ENCODE results near the gene NOX5. TPM values are rescaled to one million over a fixed set of nuclear protein-coding genes. Genes with fewer than 3 reads are reported as not detected.

NOX5 gene
- total RNA-seq, 1 experiment from 2014 or later, result 339 TPM

DNA sequence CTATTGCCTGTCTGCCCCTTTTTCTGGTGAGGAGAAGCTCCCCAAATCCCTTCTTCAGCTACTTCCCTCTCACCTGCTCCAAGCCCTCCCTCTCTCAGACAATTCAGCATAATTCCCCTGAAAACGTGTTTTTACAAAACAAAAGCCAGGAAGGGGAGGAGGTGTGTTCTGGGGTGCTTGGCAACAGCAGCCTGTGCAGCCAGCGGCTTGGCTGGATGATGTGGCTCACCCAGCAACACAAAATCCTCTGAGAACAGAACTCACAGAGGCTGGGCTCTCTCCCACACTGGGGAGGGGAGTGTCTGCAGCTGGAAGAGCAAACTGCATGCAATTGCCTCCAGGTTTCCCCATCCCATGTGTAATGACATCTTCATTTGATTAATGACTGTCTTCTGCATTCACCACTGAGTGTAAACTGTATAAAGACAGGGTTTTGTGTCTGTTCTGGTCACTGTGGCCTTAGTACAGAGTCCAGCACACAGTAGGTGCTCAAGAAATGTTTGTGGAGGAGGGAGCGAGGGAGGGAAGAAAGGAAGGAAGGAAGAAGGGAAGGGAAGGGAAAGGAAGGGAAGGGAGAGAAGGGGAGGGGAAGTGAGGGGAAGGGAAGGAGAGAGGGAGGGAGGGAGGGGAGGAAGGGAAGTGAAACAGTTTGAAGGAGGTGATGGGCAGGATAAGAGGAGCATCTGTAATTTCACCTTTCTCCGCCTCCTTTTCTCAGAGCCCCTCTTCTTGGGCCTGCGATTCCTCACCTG, 75.9 kb downstream of the NOX5 start:
- Histone ChIP-seq H3K27ac (ENCODE audit: low read length) (no peak overlapping the region), H3K79me2 (ENCODE audit: low read length) (no peaks in the 10 kb centered on the region), H3K4me2 (ENCODE audit: low read length) (no peak overlapping the region), H3K36me3 (ENCODE audit: low read depth, low read length) (no peaks in the 10 kb centered on the region), H3F3A (ENCODE audit: low read length, unreplicated experiment) (no peaks in the 10 kb centered on the region), H3K9ac (ENCODE audit: low read length) (no peak overlapping the region), H3K9me2 (replicated peaks; ENCODE audit: low read length) (no peaks in the 10 kb centered on the region), H2AFZ (ENCODE audit: low read length) (no peak overlapping the region), H3K4me1 (ENCODE audit: insufficient read depth, low read length) (peaks cover 38% of the 10 kb centered on the region), H4K20me1 (ENCODE audit: low read length) (no peaks in the 10 kb centered on the region), H3K4me3 (ENCODE audit: low read length) (no peak overlapping the region), H3K9me3 (ENCODE audit: low read length) (no peaks in the 10 kb centered on the region), H3K27me3 (ENCODE audit: low read length) (no peaks in the 10 kb centered on the region)
- no peak for TF ChIP-seq EZH2phosphoT487 (IDR thresholded peaks at IDR 0.05; ENCODE audit: borderline replicate concordance, low read length)
- DNase-seq (no peak), ATAC-seq (no peak)
- intact Hi-C loops (cut with micrococcal nuclease), result no loop called here
- BruUV-seq (replicated peaks), result no TSS peak
- ChIA-PET CTCF (no interaction called here), POLR2A (ENCODE audit: unreplicated experiment) (no interaction called here)

DNA sequence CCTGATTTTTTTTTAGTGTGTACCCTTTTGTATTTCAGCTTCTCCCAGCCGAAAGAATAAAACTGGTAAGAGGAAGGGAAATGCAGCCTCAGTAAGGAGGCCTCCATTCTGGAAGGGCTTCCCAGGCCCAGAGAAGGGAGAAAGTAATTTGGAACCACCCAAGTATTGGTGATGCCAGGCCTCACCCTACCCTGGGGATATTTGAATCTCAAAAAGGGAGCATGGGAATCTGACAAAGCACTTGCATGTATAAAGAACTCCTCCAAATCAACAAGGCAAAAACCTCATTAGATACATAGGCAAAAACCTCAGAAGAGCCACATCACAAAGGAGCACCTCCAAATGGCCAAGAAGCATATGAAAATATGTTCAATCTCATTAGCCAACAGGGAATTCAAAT, 77.2 kb downstream of the NOX5 start:
- no peak overlapping the region for H3K4me3 ChIP-seq (ENCODE audit: low read length)
- H3K9me2 ChIP-seq (replicated peaks; ENCODE audit: low read length), result no peaks in the 10 kb centered on the region
- intact Hi-C loops (cut with micrococcal nuclease), result no loop called here
- H3K9ac ChIP-seq (ENCODE audit: low read length), result no peak overlapping the region
- H3K27me3 ChIP-seq (ENCODE audit: low read length), result no peaks in the 10 kb centered on the region
- ChIA-PET CTCF (no interaction called here), POLR2A (ENCODE audit: unreplicated experiment) (no interaction called here)
- no peaks in the 10 kb centered on the region for H3K36me3 ChIP-seq (ENCODE audit: low read depth, low read length)
- H4K20me1 ChIP-seq (ENCODE audit: low read length), result no peaks in the 10 kb centered on the region
- H3F3A ChIP-seq (ENCODE audit: low read length, unreplicated experiment), result no peaks in the 10 kb centered on the region
- TF ChIP-seq CTCF (conservative IDR thresholded peaks at IDR 0.05; ENCODE audit: low read depth, low read length), result no peak
- TF ChIP-seq EZH2 (IDR thresholded peaks at IDR 0.05; ENCODE audit: low read length, unreplicated experiment), result no peak
- no peak for TF ChIP-seq EZH2phosphoT487 (IDR thresholded peaks at IDR 0.05; ENCODE audit: borderline replicate concordance, low read length)
- ATAC-seq (no peak), DNase-seq (peak; percentile 19)
- peak overlapping the region; percentile 73 for H3K27ac ChIP-seq (ENCODE audit: low read length)
- H3K4me1 ChIP-seq (ENCODE audit: insufficient read depth, low read length), result peaks cover 38% of the 10 kb centered on the region
- no TSS peak for BruUV-seq (replicated peaks)
- H3K79me2 ChIP-seq (ENCODE audit: low read length), result no peaks in the 10 kb centered on the region
- no peaks in the 10 kb centered on the region for H3K9me3 ChIP-seq (ENCODE audit: low read length)
- H2AFZ ChIP-seq (ENCODE audit: low read length), result no peak overlapping the region
- H3K4me2 ChIP-seq (ENCODE audit: low read length), result peak overlapping the region; percentile 59

DNA sequence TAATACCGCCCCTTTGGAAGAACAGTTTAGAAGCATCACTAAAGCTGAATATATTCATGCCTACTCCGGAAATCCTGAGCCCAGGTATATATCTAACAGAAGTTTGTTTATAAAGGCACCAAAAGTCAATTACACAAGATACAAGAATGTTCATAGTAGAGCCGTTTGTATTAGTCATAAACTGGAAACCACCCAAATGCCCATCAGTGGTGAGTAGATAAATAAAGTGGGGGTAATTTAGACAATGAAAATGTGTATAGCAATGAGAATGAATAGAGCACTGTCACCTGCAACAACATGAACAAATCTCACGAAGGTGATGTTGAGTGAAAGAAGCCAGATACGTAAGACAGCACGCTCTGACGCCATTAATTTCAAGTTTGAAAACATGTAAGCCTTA, 77.7 kb downstream of the NOX5 start:
- H2AFZ ChIP-seq (ENCODE audit: low read length), result no peak overlapping the region
- no peaks in the 10 kb centered on the region for H3K27me3 ChIP-seq (ENCODE audit: low read length)
- H3K4me3 ChIP-seq (ENCODE audit: low read length), result no peak overlapping the region
- DNase-seq (peak; percentile 98), ATAC-seq (peak; percentile 87)
- POLR2A ChIA-PET (ENCODE audit: unreplicated experiment), result no interaction called here
- TF ChIP-seq EZH2phosphoT487 (IDR thresholded peaks at IDR 0.05; ENCODE audit: borderline replicate concordance, low read length), result no peak
- no peak for TF ChIP-seq EZH2 (IDR thresholded peaks at IDR 0.05; ENCODE audit: low read length, unreplicated experiment)
- TF ChIP-seq CTCF (conservative IDR thresholded peaks at IDR 0.05; ENCODE audit: low read depth, low read length), result no peak
- intact Hi-C loops (cut with micrococcal nuclease), result no loop called here
- no peaks in the 10 kb centered on the region for H3K9me3 ChIP-seq (ENCODE audit: low read length)
- no peaks in the 10 kb centered on the region for H3K9me2 ChIP-seq (replicated peaks; ENCODE audit: low read length)
- H3K36me3 ChIP-seq (ENCODE audit: low read depth, low read length), result no peaks in the 10 kb centered on the region
- H4K20me1 ChIP-seq (ENCODE audit: low read length), result no peaks in the 10 kb centered on the region
- H3K4me2 ChIP-seq (ENCODE audit: low read length), result peak overlapping the region; percentile 59
- H3K9ac ChIP-seq (ENCODE audit: low read length), result no peak overlapping the region
- CTCF ChIA-PET, result no interaction called here
- H3F3A ChIP-seq (ENCODE audit: low read length, unreplicated experiment), result no peaks in the 10 kb centered on the region
- H3K27ac ChIP-seq (ENCODE audit: low read length), result peak overlapping the region; percentile 73
- BruUV-seq (replicated peaks), result no TSS peak
- peaks cover 38% of the 10 kb centered on the region for H3K4me1 ChIP-seq (ENCODE audit: insufficient read depth, low read length)
- no peaks in the 10 kb centered on the region for H3K79me2 ChIP-seq (ENCODE audit: low read length)

All from PC-3 (cell line).